Adipocyte (in vitro differentiated cells): ENCODE measurements around the gene XXYLT1.

Source experiments
- DNase-seq: peaks from one replicate; pipeline ENCODE4 v3.0.0-alpha.2; 2015; ENCODE audit warnings: low read depth
- H3K27me3 ChIP-seq: replicated peaks from 2 replicates; pipeline ENCODE4 v1.7.0; 2013; ENCODE audit warnings: mild to moderate bottlenecking, low read length, moderate library complexity; ENCODE audit not compliant: control insufficient read depth, insufficient read depth
- H3K36me3 ChIP-seq: 2 replicates; pipeline ENCODE4 v1.7.0; 2013; ENCODE audit warnings: low read length, mild to moderate bottlenecking, moderate library complexity; ENCODE audit not compliant: control insufficient read depth, insufficient read depth, severe bottlenecking
- H3K4me1 ChIP-seq: 2 replicates; pipeline ENCODE4 v1.7.0; 2013; ENCODE audit warnings: mild to moderate bottlenecking, low read length, moderate library complexity; ENCODE audit not compliant: control insufficient read depth, insufficient read depth
- H3K4me3 ChIP-seq: 2 replicates; pipeline ENCODE4 v1.7.0; 2013; ENCODE audit warnings: mild to moderate bottlenecking, low read length, moderate library complexity
- H3K9ac ChIP-seq: 2 replicates; pipeline ENCODE4 v1.7.0; 2013; ENCODE audit warnings: mild to moderate bottlenecking, low read length, moderate library complexity
- H3K9me3 ChIP-seq: 2 replicates; pipeline ENCODE4 v1.7.0; 2013; ENCODE audit warnings: mild to moderate bottlenecking, low read length, moderate library complexity; ENCODE audit not compliant: control insufficient read depth

Gene XXYLT1

DNA sequence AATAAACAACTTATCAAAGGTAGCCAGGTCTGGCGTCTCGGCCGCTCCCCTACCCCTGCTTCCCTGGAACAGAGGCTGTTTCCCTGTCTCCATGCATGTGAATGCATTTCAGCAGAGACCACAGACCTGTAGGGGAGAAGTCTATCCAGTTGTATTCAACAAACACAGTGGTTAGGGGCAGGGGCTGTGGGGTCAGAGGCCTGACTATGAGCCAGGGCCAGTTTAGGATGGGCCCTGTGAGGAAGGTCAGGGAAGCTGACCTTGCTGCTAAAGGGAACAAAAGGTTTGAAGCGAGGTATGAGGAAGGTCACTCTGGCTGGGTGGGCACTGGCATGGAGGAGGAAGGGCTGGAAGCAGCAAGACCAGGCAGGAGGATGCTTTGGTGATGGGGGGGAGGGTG lies 184.6 kb downstream of the XXYLT1 start:
- no peak for DNase-seq
- Histone ChIP-seq H3K36me3 (no peaks in the 10 kb centered on the region), H3K4me1 (no peaks in the 10 kb centered on the region), H3K27me3 (no peaks in the 10 kb centered on the region), H3K4me3 (no peak overlapping the region), H3K9me3 (no peaks in the 10 kb centered on the region), H3K9ac (no peak overlapping the region)

DNA sequence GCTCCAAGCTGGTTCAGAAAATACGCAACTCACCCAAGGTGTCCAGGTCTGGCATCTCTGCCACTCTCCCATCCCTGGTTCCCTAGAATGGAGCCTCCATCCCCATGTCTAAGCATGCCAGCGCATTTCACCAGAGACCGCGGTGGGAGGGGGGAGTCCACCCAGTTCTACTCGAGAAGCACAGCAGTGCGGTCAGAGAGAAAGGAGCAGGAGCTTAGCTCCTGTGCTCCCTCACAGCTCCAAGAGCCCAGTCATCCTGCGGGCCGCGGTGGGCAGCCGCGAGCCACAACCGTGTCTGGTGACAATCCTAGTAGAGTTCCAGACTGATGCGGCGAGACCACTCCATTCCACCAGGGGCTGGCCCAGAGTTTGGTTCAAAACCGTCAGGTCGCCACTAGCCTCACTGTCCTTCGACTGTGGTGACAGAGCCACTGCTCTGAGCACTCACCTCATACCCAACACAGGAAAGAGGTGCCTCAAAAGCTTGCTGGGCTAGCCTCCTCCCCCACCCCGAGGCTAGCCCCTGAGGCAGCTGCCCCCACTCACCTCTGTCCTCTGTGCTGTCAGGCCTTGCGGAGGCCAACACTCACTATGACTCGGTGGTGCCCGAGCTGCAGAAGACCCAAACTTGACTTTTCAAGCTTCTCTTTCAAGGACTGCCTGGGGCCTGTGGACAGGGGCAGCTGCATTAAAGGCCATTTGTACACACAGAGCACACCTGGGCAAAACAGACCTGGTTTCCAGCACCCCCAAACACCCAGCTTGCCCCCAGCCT lies 185.4 kb downstream of the XXYLT1 start:
- H3K9me3 ChIP-seq = no peaks in the 10 kb centered on the region
- no peak for DNase-seq
- no peaks in the 10 kb centered on the region for H3K27me3 ChIP-seq
- no peaks in the 10 kb centered on the region for H3K36me3 ChIP-seq
- H3K4me1 ChIP-seq = no peaks in the 10 kb centered on the region
- H3K9ac ChIP-seq = no peak overlapping the region
- no peak overlapping the region for H3K4me3 ChIP-seq

DNA sequence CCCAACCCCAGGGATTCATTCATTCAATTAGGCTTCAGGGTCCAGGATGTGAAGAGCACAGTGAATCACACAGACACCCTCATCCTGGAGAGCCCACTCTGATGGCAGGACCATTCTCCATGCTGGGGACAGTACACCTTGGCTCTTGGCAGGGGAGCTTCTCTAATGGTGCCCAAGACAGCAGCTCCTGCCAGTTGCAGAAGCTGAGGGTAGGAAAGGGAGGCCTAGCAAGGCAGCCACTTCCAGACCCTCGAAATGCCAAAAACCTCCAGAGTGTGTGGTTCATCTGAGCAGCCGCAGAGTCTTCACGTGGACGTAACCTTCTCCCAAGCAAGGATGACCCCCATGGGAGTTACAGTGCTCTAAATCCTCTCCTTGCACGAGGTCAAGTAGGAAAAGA lies 186.2 kb downstream of the XXYLT1 start:
- H3K27me3 ChIP-seq = no peaks in the 10 kb centered on the region
- H3K9ac ChIP-seq = no peak overlapping the region
- H3K9me3 ChIP-seq = no peaks in the 10 kb centered on the region
- DNase-seq = no peak
- no peaks in the 10 kb centered on the region for H3K36me3 ChIP-seq
- no peaks in the 10 kb centered on the region for H3K4me1 ChIP-seq
- H3K4me3 ChIP-seq = no peak overlapping the region

DNA sequence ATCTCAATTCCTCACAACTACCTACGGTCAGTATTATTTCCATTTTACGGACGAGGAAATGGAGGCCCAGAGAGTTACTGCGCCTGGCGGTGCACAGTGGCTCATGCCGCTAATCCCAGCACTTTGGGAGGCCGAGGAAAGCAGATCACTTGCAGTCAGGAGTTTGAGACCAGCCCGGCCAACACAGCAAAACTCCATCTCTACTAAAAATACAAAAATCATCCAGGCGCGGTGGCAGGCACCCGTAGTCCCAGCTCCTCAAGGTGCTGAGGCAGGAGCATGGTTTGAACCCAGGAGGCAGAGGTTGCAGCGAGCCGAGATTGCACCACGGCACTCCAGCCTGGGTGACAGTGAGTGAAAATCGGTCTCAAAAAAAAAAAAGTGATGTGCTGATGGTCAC lies 187.3 kb downstream of the XXYLT1 start:
- Histone ChIP-seq H3K36me3 (no peaks in the 10 kb centered on the region), H3K4me3 (no peak overlapping the region), H3K9me3 (no peaks in the 10 kb centered on the region), H3K4me1 (no peaks in the 10 kb centered on the region), H3K27me3 (no peaks in the 10 kb centered on the region), H3K9ac (no peak overlapping the region)
- no peak for DNase-seq

DNA sequence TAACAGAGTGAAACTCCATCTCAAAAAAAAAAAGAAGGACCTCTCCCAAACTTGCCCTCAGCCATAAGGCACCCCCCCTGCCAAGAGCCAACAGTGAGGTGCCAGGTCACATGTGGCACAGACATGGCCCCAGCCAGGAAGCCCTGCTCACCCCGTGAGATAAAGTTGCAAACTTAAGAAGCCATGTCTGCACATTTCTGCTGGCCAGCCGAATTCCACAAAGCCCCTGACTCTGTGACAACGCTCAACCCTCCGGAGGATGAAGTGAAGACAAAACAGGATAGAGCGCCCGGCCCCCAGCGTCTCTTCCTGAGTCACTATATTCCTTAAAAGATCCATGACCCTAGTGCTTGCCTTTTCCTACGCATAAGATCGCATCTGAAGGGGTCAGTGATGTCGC lies 188.1 kb downstream of the XXYLT1 start:
- DNase-seq = no peak
- no peaks in the 10 kb centered on the region for H3K4me1 ChIP-seq
- no peaks in the 10 kb centered on the region for H3K27me3 ChIP-seq
- no peak overlapping the region for H3K9ac ChIP-seq
- H3K4me3 ChIP-seq = no peak overlapping the region
- no peaks in the 10 kb centered on the region for H3K36me3 ChIP-seq
- H3K9me3 ChIP-seq = no peaks in the 10 kb centered on the region

DNA sequence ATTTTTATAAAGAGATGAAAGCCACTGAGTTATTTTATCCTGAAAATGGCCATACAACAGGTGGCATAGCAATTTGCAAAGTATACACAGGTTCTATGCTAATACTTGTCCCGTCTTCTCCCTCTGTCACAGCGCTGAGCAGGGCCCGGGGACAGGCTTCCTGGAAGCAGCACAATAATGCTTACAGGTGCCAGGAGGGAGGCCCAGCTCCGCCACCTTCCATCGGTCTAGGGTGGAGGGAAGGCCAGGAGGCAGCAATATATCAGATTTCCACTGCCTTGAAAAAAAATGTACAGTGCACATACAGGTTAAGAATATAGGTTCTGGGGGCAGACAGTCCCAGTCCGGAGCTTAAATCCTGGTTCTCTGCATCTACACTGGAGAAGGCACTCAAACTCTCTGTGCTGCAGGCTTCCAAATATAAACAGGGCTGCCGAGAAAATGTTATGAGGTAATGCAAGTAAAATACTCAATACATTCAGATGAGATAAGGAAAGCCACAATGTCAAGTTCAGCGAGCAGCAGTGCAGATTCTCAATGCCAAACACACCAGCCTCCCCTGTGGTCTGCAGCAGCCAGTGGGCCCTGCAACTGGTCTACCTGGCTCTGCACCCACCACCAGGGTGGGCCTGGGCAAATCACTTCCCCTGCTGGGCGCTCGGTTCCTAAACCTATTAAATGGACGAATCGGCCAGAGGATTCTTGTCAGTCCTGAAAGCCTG lies 189.6 kb downstream of the XXYLT1 start:
- DNase-seq = no peak
- Histone ChIP-seq H3K9ac (no peak overlapping the region), H3K4me3 (no peak overlapping the region), H3K9me3 (no peaks in the 10 kb centered on the region), H3K36me3 (no peaks in the 10 kb centered on the region), H3K4me1 (peaks cover 1% of the 10 kb centered on the region), H3K27me3 (no peaks in the 10 kb centered on the region)

DNA sequence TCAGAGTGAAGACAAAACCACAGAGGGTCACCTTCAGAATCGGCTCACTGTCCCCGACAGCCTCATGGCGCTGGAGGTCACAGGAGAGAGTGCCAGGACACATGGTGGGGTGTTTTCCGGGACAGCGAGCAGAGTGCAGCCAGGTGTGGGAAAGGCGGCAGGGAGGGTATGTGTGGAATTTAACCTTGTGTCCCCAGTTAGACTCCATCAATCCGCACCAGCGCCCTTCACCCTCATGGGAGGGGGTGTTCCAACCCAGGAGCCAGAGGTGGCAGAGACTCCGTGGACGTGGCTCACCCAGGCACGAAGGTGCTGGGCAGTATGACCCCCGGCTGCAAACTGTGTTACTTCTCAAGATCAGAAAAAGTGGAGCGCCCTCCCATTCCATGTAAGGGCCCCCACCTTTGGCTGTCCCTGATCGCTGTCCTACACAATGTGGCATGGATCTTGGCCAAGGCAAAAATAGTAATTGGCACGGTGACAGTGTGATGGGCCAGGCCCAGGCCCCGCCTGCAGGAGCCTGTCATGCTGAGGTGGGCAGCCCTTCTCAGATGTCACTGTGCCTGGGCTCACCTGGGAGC lies 190.3 kb downstream of the XXYLT1 start:
- H3K27me3 ChIP-seq = no peaks in the 10 kb centered on the region
- H3K9me3 ChIP-seq = no peaks in the 10 kb centered on the region
- no peak for DNase-seq
- no peak overlapping the region for H3K4me3 ChIP-seq
- no peak overlapping the region for H3K9ac ChIP-seq
- H3K36me3 ChIP-seq = no peaks in the 10 kb centered on the region
- H3K4me1 ChIP-seq = peaks cover 9% of the 10 kb centered on the region

DNA sequence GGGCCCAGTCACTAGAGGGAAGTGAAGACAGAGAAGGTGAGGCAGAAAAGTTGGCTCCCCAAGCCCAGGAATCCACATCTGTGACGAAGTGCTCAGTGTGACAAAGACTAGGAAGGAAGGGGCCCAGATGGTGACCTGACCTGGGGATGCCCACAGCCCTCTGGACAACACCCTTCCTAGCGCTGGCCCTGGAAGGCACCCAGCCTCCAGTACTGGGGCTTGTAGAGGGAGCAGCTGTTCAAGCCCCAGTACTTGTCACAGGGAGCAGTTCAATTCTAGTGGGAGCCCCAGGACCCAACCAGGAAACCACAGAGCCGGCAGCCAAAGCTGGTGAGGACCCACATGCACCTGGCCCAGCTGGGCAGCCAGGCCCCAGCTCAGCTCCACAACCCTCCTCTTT lies 190.8 kb downstream of the XXYLT1 start:
- H3K27me3 ChIP-seq = no peaks in the 10 kb centered on the region
- no peak overlapping the region for H3K4me3 ChIP-seq
- H3K36me3 ChIP-seq = no peaks in the 10 kb centered on the region
- peaks cover 11% of the 10 kb centered on the region for H3K4me1 ChIP-seq
- no peak for DNase-seq
- no peaks in the 10 kb centered on the region for H3K9me3 ChIP-seq
- H3K9ac ChIP-seq = no peak overlapping the region

DNA sequence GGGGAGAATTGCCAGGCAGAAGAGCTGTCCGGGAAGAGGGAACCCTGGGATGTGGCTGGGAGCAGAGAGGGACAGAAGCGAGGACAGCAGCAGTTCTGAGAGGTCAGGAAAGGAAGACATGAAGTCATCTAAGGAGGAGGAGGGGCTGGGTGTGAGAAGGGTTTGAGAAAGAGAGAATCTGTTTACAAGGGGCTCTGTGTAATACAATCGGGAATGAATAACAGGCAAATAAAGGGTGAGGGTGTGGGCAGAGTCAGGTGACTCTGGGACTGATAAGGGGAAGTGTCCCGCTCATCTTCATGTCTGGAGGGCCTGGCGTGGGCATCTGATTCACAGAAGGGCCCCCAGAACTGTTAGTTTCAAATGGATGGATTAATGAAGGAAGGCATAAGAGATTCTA lies 191.3 kb downstream of the XXYLT1 start:
- no peaks in the 10 kb centered on the region for H3K36me3 ChIP-seq
- no peak overlapping the region for H3K4me3 ChIP-seq
- H3K27me3 ChIP-seq = no peaks in the 10 kb centered on the region
- no peak for DNase-seq
- H3K4me1 ChIP-seq = peaks cover 11% of the 10 kb centered on the region
- no peak overlapping the region for H3K9ac ChIP-seq
- no peaks in the 10 kb centered on the region for H3K9me3 ChIP-seq

DNA sequence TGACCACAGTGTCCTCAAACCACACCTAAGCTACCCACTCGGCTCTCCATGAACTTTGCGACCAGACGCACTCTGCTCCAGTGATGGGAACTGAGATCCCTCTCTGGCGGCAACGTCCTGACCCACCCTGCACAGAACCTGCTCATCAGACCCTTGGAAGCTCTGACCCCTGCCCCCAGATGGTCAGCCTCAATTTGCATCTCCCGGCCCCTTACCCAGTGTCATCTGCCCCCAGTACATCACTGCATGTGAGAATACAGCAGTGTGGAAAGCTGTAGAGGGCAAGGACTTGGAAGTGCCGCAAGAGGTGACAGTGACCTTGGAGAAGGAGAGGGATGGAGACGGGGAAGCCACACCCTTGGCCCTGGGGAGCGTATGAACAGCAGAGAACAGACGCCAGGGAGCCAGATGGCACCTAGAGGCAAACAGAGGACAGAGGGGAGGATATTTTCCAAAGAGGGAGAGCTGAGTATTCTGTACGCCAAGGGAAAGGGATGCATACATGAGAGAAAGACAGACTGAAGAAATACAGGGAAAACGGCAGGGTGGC lies 192.0 kb downstream of the XXYLT1 start:
- no peaks in the 10 kb centered on the region for H3K36me3 ChIP-seq
- H3K9ac ChIP-seq = no peak overlapping the region
- no peak overlapping the region for H3K4me3 ChIP-seq
- no peaks in the 10 kb centered on the region for H3K9me3 ChIP-seq
- peaks cover 11% of the 10 kb centered on the region for H3K4me1 ChIP-seq
- H3K27me3 ChIP-seq = no peaks in the 10 kb centered on the region
- DNase-seq = no peak
